ENCODE results near the gene ARL16.

ARL16 gene

GRCh38 chr17:81656835-81657234 lies 26.8 kb downstream of the ARL16 start:
- no peak overlapping the region for H3K4me3 ChIP-seq (ENCODE audit: low read depth, low read length)
- TF ChIP-seq, protein P1, sequence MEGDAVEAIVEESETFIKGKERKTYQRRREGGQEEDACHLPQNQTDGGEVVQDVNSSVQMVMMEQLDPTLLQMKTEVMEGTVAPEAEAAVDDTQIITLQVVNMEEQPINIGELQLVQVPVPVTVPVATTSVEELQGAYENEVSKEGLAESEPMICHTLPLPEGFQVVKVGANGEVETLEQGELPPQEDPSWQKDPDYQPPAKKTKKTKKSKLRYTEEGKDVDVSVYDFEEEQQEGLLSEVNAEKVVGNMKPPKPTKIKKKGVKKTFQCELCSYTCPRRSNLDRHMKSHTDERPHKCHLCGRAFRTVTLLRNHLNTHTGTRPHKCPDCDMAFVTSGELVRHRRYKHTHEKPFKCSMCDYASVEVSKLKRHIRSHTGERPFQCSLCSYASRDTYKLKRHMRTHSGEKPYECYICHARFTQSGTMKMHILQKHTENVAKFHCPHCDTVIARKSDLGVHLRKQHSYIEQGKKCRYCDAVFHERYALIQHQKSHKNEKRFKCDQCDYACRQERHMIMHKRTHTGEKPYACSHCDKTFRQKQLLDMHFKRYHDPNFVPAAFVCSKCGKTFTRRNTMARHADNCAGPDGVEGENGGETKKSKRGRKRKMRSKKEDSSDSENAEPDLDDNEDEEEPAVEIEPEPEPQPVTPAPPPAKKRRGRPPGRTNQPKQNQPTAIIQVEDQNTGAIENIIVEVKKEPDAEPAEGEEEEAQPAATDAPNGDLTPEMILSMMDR (IDR thresholded peaks at IDR 0.05): no peak
- no peak overlapping the region for H3K27ac ChIP-seq
- H2AFZ ChIP-seq: no peak overlapping the region
- no peaks in the 10 kb centered on the region for H3K27me3 ChIP-seq (ENCODE audit: control insufficient read depth, insufficient read depth, low read length)
- no peaks in the 10 kb centered on the region for H3K79me2 ChIP-seq
- H3K4me1 ChIP-seq: no peaks in the 10 kb centered on the region
- no peaks in the 10 kb centered on the region for H3K9me3 ChIP-seq (ENCODE audit: control insufficient read depth, low read length)
- H3K36me3 ChIP-seq (ENCODE audit: control insufficient read depth, insufficient read depth, low read length): no peaks in the 10 kb centered on the region
- H3K4me2 ChIP-seq (ENCODE audit: low read length): no peak overlapping the region
- no peak overlapping the region for H3K9ac ChIP-seq

DNA sequence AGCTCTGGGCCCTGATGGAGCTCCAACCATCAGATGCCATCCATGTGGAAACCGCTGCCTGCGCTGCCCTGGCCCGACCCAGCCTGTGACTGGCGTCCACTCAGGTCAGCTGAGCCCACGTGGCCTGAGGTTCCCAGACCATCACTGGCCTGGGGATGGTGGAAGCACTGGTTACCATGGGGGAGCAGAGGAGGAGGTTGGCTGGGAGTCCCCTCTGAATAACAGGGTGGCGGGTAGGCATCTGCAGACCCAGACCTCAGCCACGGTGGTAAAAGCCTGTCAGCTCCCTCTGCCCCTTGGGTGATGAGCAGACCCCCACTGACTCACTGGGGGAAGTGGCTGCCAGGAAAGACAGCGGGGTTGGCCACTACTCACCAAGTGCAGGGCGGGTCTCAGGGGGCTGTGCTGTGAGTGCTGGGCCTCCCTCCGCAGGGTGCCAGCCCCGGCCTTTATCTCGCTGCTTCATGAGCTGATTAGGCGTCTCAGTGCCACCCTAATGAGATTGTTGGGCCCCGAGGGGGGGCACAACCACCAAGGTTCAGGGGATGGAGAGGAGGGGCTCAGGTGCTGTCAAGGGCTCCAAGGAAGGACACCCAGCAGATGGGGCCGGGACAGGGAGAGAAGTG lies 27.4 kb downstream of the ARL16 start, which contains the start of gene PDE6G:
TSS of gene PDE6G (minus strand) at position 425 of the 626 bp plus-strand sequence. CDS start 3,237 bp downstream, outside the sequence.
- no peaks in the 10 kb centered on the region for H3K27me3 ChIP-seq (ENCODE audit: control insufficient read depth, insufficient read depth, low read length)
- H3K79me2 ChIP-seq: no peaks in the 10 kb centered on the region
- TF ChIP-seq, protein P1 (IDR thresholded peaks at IDR 0.05): no peak
- no peaks in the 10 kb centered on the region for H3K4me1 ChIP-seq
- H3K36me3 ChIP-seq (ENCODE audit: control insufficient read depth, insufficient read depth, low read length): no peaks in the 10 kb centered on the region
- H2AFZ ChIP-seq: no peak within 1 kb of the TSS
- H3K4me3 ChIP-seq (ENCODE audit: low read depth, low read length): no peak within 1 kb of the TSS
- no peak within 1 kb of the TSS for H3K9ac ChIP-seq
- no peak within 1 kb of the TSS for H3K27ac ChIP-seq
- no peak within 1 kb of the TSS for H3K4me2 ChIP-seq (ENCODE audit: low read length)
- H3K9me3 ChIP-seq (ENCODE audit: control insufficient read depth, low read length): no peaks in the 10 kb centered on the region

- no peak overlapping the region for H3K9ac ChIP-seq
- no peaks in the 10 kb centered on the region for H3K79me2 ChIP-seq
- no peaks in the 10 kb centered on the region for H3K9me3 ChIP-seq (ENCODE audit: control insufficient read depth, low read length)
- H3K27ac ChIP-seq: no peak overlapping the region
- H2AFZ ChIP-seq: no peak overlapping the region
- no peaks in the 10 kb centered on the region for H3K36me3 ChIP-seq (ENCODE audit: control insufficient read depth, insufficient read depth, low read length)
- no peak overlapping the region for H3K4me2 ChIP-seq (ENCODE audit: low read length)
- TF ChIP-seq, protein P1 (IDR thresholded peaks at IDR 0.05): no peak
- H3K4me3 ChIP-seq (ENCODE audit: low read depth, low read length): no peak overlapping the region
- no peaks in the 10 kb centered on the region for H3K27me3 ChIP-seq (ENCODE audit: control insufficient read depth, insufficient read depth, low read length)
- H3K4me1 ChIP-seq: no peaks in the 10 kb centered on the region
Measured at GRCh38 chr17:81655378-81656117, 28.0 kb downstream of the ARL16 start.

GRCh38 chr17:81652906-81653771 lies 30.5 kb downstream of the ARL16 start:
- TF ChIP-seq, protein P1 (IDR thresholded peaks at IDR 0.05): no peak

More at GRCh38 chr17:81652906-81653771, 30.5 kb downstream of the ARL16 start:
- Histone ChIP-seq H3K27me3 (ENCODE audit: control insufficient read depth, insufficient read depth, low read length) (no peaks in the 10 kb centered on the region), H3K4me1 (no peaks in the 10 kb centered on the region), H3K4me2 (ENCODE audit: low read length) (no peak overlapping the region), H3K27ac (no peak overlapping the region), H2AFZ (no peak overlapping the region), H3K9ac (no peak overlapping the region), H3K9me3 (ENCODE audit: control insufficient read depth, low read length) (no peaks in the 10 kb centered on the region), H3K4me3 (ENCODE audit: low read depth, low read length) (no peak overlapping the region), H3K79me2 (no peaks in the 10 kb centered on the region), H3K36me3 (ENCODE audit: control insufficient read depth, insufficient read depth, low read length) (no peaks in the 10 kb centered on the region)

Measured in parathyroid adenoma (tissue), 2 donors.